Peyer's patch (tissue), 4 donors: ENCODE results near the gene BLID. TPM values are rescaled to one million over a fixed set of nuclear protein-coding genes. Genes with fewer than 3 reads are reported as not detected.

Source experiments
- DNase-seq, 3 donors: peaks; one replicate each; pipeline ENCODE4 v3.0.0-alpha.2; 2017 to 2019
- H3K27ac ChIP-seq, 4 donors: fragments of 200-600 bp; sonication (generic); one replicate each; pipeline ENCODE4 v1.5.1; 2016 to 2019
- H3K27me3 ChIP-seq, 2 donors: fragments of 200-600 bp; sonication (generic); one replicate each; pipeline ENCODE4 v1.5.1; 2019
- H3K36me3 ChIP-seq, 3 donors: fragments of 200-600 bp; sonication (generic); one replicate each; pipeline ENCODE4 v1.5.1; 2016 to 2019
- H3K4me1 ChIP-seq, 4 donors: fragments of 200-600 bp; sonication (generic); one replicate each; pipeline ENCODE4 v1.5.1; 2016 to 2019
- H3K4me3 ChIP-seq, 4 donors: fragments of 200-600 bp; sonication (generic); 1 replicate in 3 of 4; 2 replicates in 1 of 4; pipeline ENCODE4 v1.5.1; 2016 to 2019; ENCODE audit warnings: mild to moderate bottlenecking in 1 of 4
- H3K9me3 ChIP-seq, 4 donors: fragments of 200-600 bp; sonication (generic); one replicate each; pipeline ENCODE4 v1.5.1; 2016 to 2019; ENCODE audit warnings: mild to moderate bottlenecking in 1 of 4
- CTCF ChIP-seq, 6 experiments: fragments of 450-650 bp in 4 of 6; fragments of 200-600 bp in 2 of 6; sonication (generic) in 1 of 6; IDR thresholded peaks; one replicate each; pipeline ENCODE4 v1.5.1; 2017 to 2019; ENCODE audit warnings: antibody characterized with exemption in 6 of 6, mild to moderate bottlenecking in 3 of 6, moderate library complexity in 1 of 6
- POLR2A ChIP-seq, 2 donors: fragments of 450-650 bp; IDR thresholded peaks; one replicate each; pipeline ENCODE4 v1.5.1; 2017; ENCODE audit warnings: antibody characterized with exemption in 2 of 2, mild to moderate bottlenecking in 2 of 2, moderate library complexity in 2 of 2
- total RNA-seq, 4 donors: library from RNA; depleted of rRNA; stranded (reverse); fragments of >200 nt; gene quantifications; one replicate each; pipeline ENCODE4 v1.1.0, GENCODE V29; 2016

Gene BLID
- total RNA-seq, 4 donors from 2014 or later: not detected

- TF ChIP-seq POLR2A (IDR thresholded peaks at IDR 0.05) (no peak), CTCF (IDR thresholded peaks at IDR 0.05) (no peak)
- H3K27ac ChIP-seq: no peak overlapping the region
- no peak overlapping the region for H3K4me3 ChIP-seq
- no peaks in the 10 kb centered on the region for H3K9me3 ChIP-seq
- no peaks in the 10 kb centered on the region for H3K4me1 ChIP-seq
- no peaks in the 10 kb centered on the region for H3K27me3 ChIP-seq
- DNase-seq: no peak
- no peaks in the 10 kb centered on the region for H3K36me3 ChIP-seq
Observed at GRCh38 chr11:122075016-122075415, 41.0 kb downstream of the BLID start.

GRCh38 chr11:122074022-122074421, 42.0 kb downstream of the BLID start:
- Histone ChIP-seq H3K36me3 (no peaks in the 10 kb centered on the region), H3K27ac (no peak overlapping the region), H3K4me1 (no peaks in the 10 kb centered on the region), H3K9me3 (no peaks in the 10 kb centered on the region), H3K4me3 (no peak overlapping the region), H3K27me3 (no peaks in the 10 kb centered on the region)
- TF ChIP-seq CTCF (IDR thresholded peaks at IDR 0.05) (no peak), POLR2A (IDR thresholded peaks at IDR 0.05) (no peak)
- no peak for DNase-seq

DNA sequence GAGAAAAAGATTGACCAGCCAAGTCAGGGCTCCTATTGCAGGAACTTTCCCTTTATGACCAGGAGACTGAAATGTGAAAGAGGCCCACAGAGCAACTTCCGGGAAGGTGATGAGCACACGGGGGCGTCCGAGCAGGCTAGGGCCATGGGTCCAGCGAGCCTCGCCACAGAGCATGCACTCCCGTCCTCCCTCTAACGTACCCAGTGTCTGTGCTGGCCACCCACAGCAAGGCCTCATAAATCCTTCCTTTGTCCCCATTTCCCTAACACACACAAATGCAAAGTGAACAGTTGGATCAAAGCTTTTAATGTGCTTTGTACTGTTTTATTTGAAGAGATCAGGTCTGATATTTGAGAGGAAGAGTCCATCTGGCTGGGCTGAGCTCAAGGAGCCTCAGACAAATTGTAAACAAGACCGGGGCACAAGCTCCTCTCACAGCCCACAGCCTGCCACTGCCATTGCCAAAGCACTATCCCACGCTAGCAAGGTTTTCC, 44.3 kb downstream of the BLID start:
- DNase-seq: no peak
- no peaks in the 10 kb centered on the region for H3K9me3 ChIP-seq
- no peak overlapping the region for H3K27ac ChIP-seq
- TF ChIP-seq POLR2A (IDR thresholded peaks at IDR 0.05) (no peak), CTCF (IDR thresholded peaks at IDR 0.05) (no peak)
- H3K4me1 ChIP-seq: no peaks in the 10 kb centered on the region
- H3K4me3 ChIP-seq: no peak overlapping the region
- no peaks in the 10 kb centered on the region for H3K36me3 ChIP-seq
- no peaks in the 10 kb centered on the region for H3K27me3 ChIP-seq

- Histone ChIP-seq H3K4me3 (no peak overlapping the region), H3K4me1 (no peaks in the 10 kb centered on the region), H3K27me3 (no peaks in the 10 kb centered on the region), H3K36me3 (no peaks in the 10 kb centered on the region), H3K9me3 (no peaks in the 10 kb centered on the region), H3K27ac (no peak overlapping the region)
- TF ChIP-seq POLR2A (IDR thresholded peaks at IDR 0.05) (no peak), CTCF (IDR thresholded peaks at IDR 0.05) (no peak)
- peak in 2 of 3 donors; percentile 16 to 46 for DNase-seq
Observed at GRCh38 chr11:122069707-122070360, 46.2 kb downstream of the BLID start.

DNA sequence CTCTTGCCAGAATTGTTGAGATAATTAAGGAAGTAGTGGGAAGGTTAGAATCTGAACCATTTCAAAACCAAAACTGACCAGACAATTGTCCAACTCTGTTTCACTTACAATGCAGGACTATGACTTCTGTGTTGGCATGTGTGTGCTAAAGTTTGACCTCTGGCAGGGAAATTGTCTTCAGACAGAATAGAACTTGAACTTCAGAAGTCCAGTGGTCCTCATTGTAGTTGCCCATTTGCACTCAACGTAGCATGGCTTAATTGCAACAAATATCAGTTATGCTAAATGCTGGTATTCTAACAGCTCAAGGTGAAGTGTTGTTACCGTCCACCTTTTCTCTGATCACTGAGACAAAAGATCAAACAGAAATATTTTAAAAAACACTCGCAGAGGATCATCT, 47.2 kb downstream of the BLID start:
- no peaks in the 10 kb centered on the region for H3K36me3 ChIP-seq
- no peak overlapping the region for H3K27ac ChIP-seq
- DNase-seq: no peak
- H3K4me3 ChIP-seq: no peak overlapping the region
- no peaks in the 10 kb centered on the region for H3K27me3 ChIP-seq
- no peak for TF ChIP-seq CTCF (IDR thresholded peaks at IDR 0.05)
- TF ChIP-seq POLR2A (IDR thresholded peaks at IDR 0.05): no peak
- no peaks in the 10 kb centered on the region for H3K4me1 ChIP-seq
- no peaks in the 10 kb centered on the region for H3K9me3 ChIP-seq
